NCI-H2029 treated with DMSO at 0.1 percent for 48 hours (cell line): ENCODE measurements around the gene JMJD4.

Source experiments
- DNase-seq: peaks from one replicate; lab custom pipeline; 2025; lab: John Stamatoyannopoulos, UW

Gene JMJD4

GRCh38 chr1:227749225-227749624 lies 14.1 kb upstream of the JMJD4 start:
- no peak for DNase-seq

GRCh38 chr1:227748496-227749182 lies 13.5 kb upstream of the JMJD4 start:
- DNase-seq = no peak

- DNase-seq = no peak
Measured at GRCh38 chr1:227747948-227748495, 12.9 kb upstream of the JMJD4 start.

- DNase-seq = no peak
Measured at GRCh38 chr1:227747382-227747781, 12.3 kb upstream of the JMJD4 start.

- DNase-seq = no peak
Measured at GRCh38 chr1:227746676-227747075, 11.6 kb upstream of the JMJD4 start.

- DNase-seq = no peak
Measured at GRCh38 chr1:227745568-227746265, 10.6 kb upstream of the JMJD4 start.

GRCh38 chr1:227744668-227745067 lies 9.6 kb upstream of the JMJD4 start:
- DNase-seq = no peak

GRCh38 chr1:227742738-227743715 lies 7.9 kb upstream of the JMJD4 start:
- no peak for DNase-seq

GRCh38 chr1:227741166-227741870 lies 6.2 kb upstream of the JMJD4 start:
- DNase-seq = no peak

GRCh38 chr1:227740401-227740960 lies 5.4 kb upstream of the JMJD4 start:
- no peak for DNase-seq

GRCh38 chr1:227739636-227740035 lies 4.5 kb upstream of the JMJD4 start:
- DNase-seq = no peak

GRCh38 chr1:227738820-227739219 lies 3.7 kb upstream of the JMJD4 start:
- no peak for DNase-seq

- no peak for DNase-seq
Measured at GRCh38 chr1:227736814-227737432, 1.8 kb upstream of the JMJD4 start.

GRCh38 chr1:227735539-227736285 lies 610 bp upstream of the JMJD4 start:
- no peak for DNase-seq

GRCh38 chr1:227734546-227734855 lies 601 bp downstream of the JMJD4 start:
- no peak for DNase-seq

GRCh38 chr1:227733751-227734545 lies 1.2 kb downstream of the JMJD4 start:
- no peak for DNase-seq

- no peak for DNase-seq
Measured at GRCh38 chr1:227733309-227733705, 1.8 kb downstream of the JMJD4 start.

GRCh38 chr1:227732586-227733308 lies 2.4 kb downstream of the JMJD4 start:
- DNase-seq = no peak
